H1 (cell line): ENCODE measurements around the gene PLPPR3. TPM values are rescaled to one million over a fixed set of nuclear protein-coding genes. Genes with fewer than 3 reads are reported as not detected.
A peak's percentile ranks its signal among the peaks of the same experiment; 100 is the strongest.

Experiments used
- CTCF ChIA-PET: fragments of 300-600 bp; sonication (Branson Sonifier 250); formaldehyde crosslinking; loops from one replicate; lab custom pipeline; 2021; ENCODE audit not compliant: partially characterized antibody; lab: Charles Lee
- POLR2A ChIA-PET: fragments of 300-600 bp; sonication (Branson Sonifier 250); formaldehyde crosslinking; loops from one replicate; lab custom pipeline; 2021; ENCODE audit warnings: inconsistent platforms; ENCODE audit not compliant: partially characterized antibody; lab: Charles Lee
- DNase-seq, 2 experiments: peaks; one replicate each; pipeline versions ENCODE4 v3.0.0 to v3.0.0-alpha.2; 2010 to 2022; ENCODE audit warnings: low spot score in 2 of 2, low read depth in 1 of 2, mixed read lengths in 1 of 2
- FAIRE-seq: peaks from 2 replicates; lab custom pipeline; 2011; peaks lifted over from hg19 to GRCh38; lab: Jason Lieb, UNC
- H2AFZ ChIP-seq: 2 replicates; pipeline ENCODE4 v1.8.1; 2012; ENCODE audit warnings: low read length, inconsistent platforms
- H2AK5ac ChIP-seq: 2 replicates; pipeline ENCODE4 v1.6.1; 2013; ENCODE audit warnings: low read depth, low read length
- H2BK120ac ChIP-seq: replicated peaks from 2 replicates; pipeline ENCODE3; 2013; ENCODE audit warnings: low read depth, low read length, inconsistent platforms
- H2BK12ac ChIP-seq: 2 replicates; pipeline ENCODE4 v1.6.1; 2013; ENCODE audit warnings: low read depth, low read length
- H2BK15ac ChIP-seq: 2 replicates; pipeline ENCODE4 v1.6.1; 2013; ENCODE audit warnings: low read length
- H2BK20ac ChIP-seq: 2 replicates; pipeline ENCODE4 v1.6.1; 2013; ENCODE audit warnings: low read length
- H2BK5ac ChIP-seq: 2 replicates; pipeline ENCODE4 v1.6.1; 2013; ENCODE audit warnings: low read depth, low read length
- H3K14ac ChIP-seq: 2 replicates; pipeline ENCODE4 v1.6.1; 2013; ENCODE audit warnings: inconsistent platforms; ENCODE audit not compliant: insufficient read length
- H3K18ac ChIP-seq: 2 replicates; pipeline ENCODE4 v1.6.1; 2013; ENCODE audit warnings: low read length; ENCODE audit errors: extremely low read depth
- H3K23ac ChIP-seq: 2 replicates; pipeline ENCODE4 v1.6.1; 2013; ENCODE audit warnings: inconsistent platforms; ENCODE audit not compliant: insufficient read length
- H3K23me2 ChIP-seq: 2 replicates; pipeline ENCODE4 v1.6.1; 2013; ENCODE audit warnings: low read depth, low read length
- H3K27ac ChIP-seq: 2 replicates; pipeline ENCODE4 v1.6.1; 2011; ENCODE audit warnings: low read depth, low read length, inconsistent platforms
- H3K27me3 ChIP-seq, 4 experiments: replicated peaks in 1 of 4; 1 replicate in 1 of 4; 2 replicates in 3 of 4; pipeline versions ENCODE4 v1.6.1 to v1.8.1; 2011 to 2013; ENCODE audit warnings: low read length in 3 of 4, mild to moderate bottlenecking in 3 of 4, inconsistent platforms in 2 of 4, mixed read lengths in 2 of 4, moderate library complexity in 1 of 4; ENCODE audit not compliant: control insufficient read depth in 3 of 4, insufficient read depth in 3 of 4; ENCODE audit errors: extremely low read depth in 1 of 4
- H3K36me3 ChIP-seq, 4 experiments: 2 replicates each; pipeline versions ENCODE4 v1.6.1 to v1.8.1; 2011 to 2013; ENCODE audit warnings: mild to moderate bottlenecking in 4 of 4, low read length in 3 of 4, moderate library complexity in 2 of 4, control low read depth in 1 of 4, inconsistent platforms in 1 of 4; ENCODE audit not compliant: insufficient read depth in 4 of 4, control insufficient read depth in 2 of 4
- H3K4ac ChIP-seq: replicated peaks from 2 replicates; pipeline ENCODE3; 2013; ENCODE audit warnings: low read length, low read depth, mixed read lengths, inconsistent platforms; ENCODE audit not compliant: insufficient read length
- H3K4me1 ChIP-seq, 4 experiments: replicated peaks in 1 of 4; 1 replicate in 1 of 4; 2 replicates in 3 of 4; pipeline versions ENCODE4 v1.6.1 to v1.8.1; 2011 to 2013; ENCODE audit warnings: low read length in 3 of 4, inconsistent platforms in 2 of 4, mixed read lengths in 1 of 4; ENCODE audit not compliant: insufficient read depth in 4 of 4, control insufficient read depth in 3 of 4
- H3K4me2 ChIP-seq, 2 experiments: 2 replicates each; pipeline versions ENCODE4 v1.6.1 to v1.8.1; 2011 to 2013; ENCODE audit warnings: low read depth in 2 of 2, low read length in 2 of 2, control low read depth in 1 of 2, inconsistent platforms in 1 of 2, mild to moderate bottlenecking in 1 of 2; ENCODE audit not compliant: insufficient read depth in 1 of 2
- H3K4me3 ChIP-seq, 4 experiments: fragments of 200-600, 300-600 bp in 1 of 4; sonication (generic), shearing (Covaris generic), sonication (Bioruptor Twin) in 1 of 4; 2 replicates each; pipeline versions ENCODE4 v1.5.1 to v1.8.1; 2011 to 2016; ENCODE audit warnings: low read length in 4 of 4, low read depth in 3 of 4, control low read depth in 2 of 4, inconsistent platforms in 2 of 4, mild to moderate bottlenecking in 2 of 4, mixed read lengths in 1 of 4, moderate library complexity in 1 of 4; ENCODE audit not compliant: insufficient read depth in 2 of 4; ENCODE audit errors: extremely low read depth in 1 of 4
- H3K56ac ChIP-seq: replicated peaks from 2 replicates; pipeline ENCODE3; 2013; ENCODE audit warnings: low read depth, mild to moderate bottlenecking, mixed read lengths, low read length, inconsistent platforms; ENCODE audit not compliant: insufficient read length
- H3K79me1 ChIP-seq: 2 replicates; pipeline ENCODE4 v1.6.1; 2013; ENCODE audit warnings: low read depth, low read length, control low read depth
- H3K79me2 ChIP-seq, 2 experiments: 2 replicates each; pipeline versions ENCODE4 v1.6.1 to v1.8.1; 2012 to 2013; ENCODE audit warnings: low read length in 2 of 2, mild to moderate bottlenecking in 2 of 2, inconsistent platforms in 1 of 2; ENCODE audit not compliant: insufficient read depth in 2 of 2, control insufficient read depth in 1 of 2
- H3K9ac ChIP-seq, 4 experiments: replicated peaks in 1 of 4; 1 replicate in 1 of 4; 2 replicates in 3 of 4; pipeline versions ENCODE4 v1.6.1 to v1.8.1; 2011 to 2013; ENCODE audit warnings: low read depth in 3 of 4, low read length in 3 of 4, control low read depth in 2 of 4, mild to moderate bottlenecking in 2 of 4, moderate library complexity in 2 of 4, inconsistent platforms in 1 of 4; ENCODE audit errors: extremely low read depth in 1 of 4
- H3K9me3 ChIP-seq, 2 experiments: 2 replicates each; pipeline versions ENCODE4 v1.6.1 to v1.8.1; 2012 to 2013; ENCODE audit warnings: mild to moderate bottlenecking in 2 of 2, moderate library complexity in 2 of 2, control low read depth in 1 of 2, inconsistent platforms in 1 of 2, low read depth in 1 of 2, low read length in 1 of 2, mixed read lengths in 1 of 2; ENCODE audit not compliant: insufficient read depth in 2 of 2
- H4K20me1 ChIP-seq, 2 experiments: replicated peaks in 1 of 2; 2 replicates each; pipeline versions ENCODE3 to v1.8.1; 2011 to 2013; ENCODE audit warnings: inconsistent platforms in 2 of 2, low read length in 2 of 2, mild to moderate bottlenecking in 1 of 2; ENCODE audit not compliant: insufficient read depth in 2 of 2, control insufficient read depth in 1 of 2
- H4K5ac ChIP-seq: 2 replicates; pipeline ENCODE4 v1.6.1; 2013; ENCODE audit warnings: low read length, low read depth, mixed read lengths, inconsistent platforms; ENCODE audit not compliant: insufficient read length
- H4K8ac ChIP-seq: 2 replicates; pipeline ENCODE4 v1.8.0; 2013; ENCODE audit warnings: mild to moderate bottlenecking, moderate library complexity, low read length, inconsistent platforms; ENCODE audit not compliant: insufficient read depth; ENCODE audit errors: extremely low read depth
- H4K91ac ChIP-seq: replicated peaks from 2 replicates; pipeline ENCODE3; 2013; ENCODE audit warnings: low read length, mixed read lengths, inconsistent platforms; ENCODE audit not compliant: insufficient read length
- ASH2L ChIP-seq: fragments of 200-600, 300-600 bp; sonication (generic); IDR thresholded peaks from one replicate; pipeline ENCODE4 v1.7.1; 2017; ENCODE audit warnings: low read length
- BCL11A ChIP-seq, 2 experiments: IDR thresholded peaks; one replicate each; pipeline ENCODE4 v1.6.1; 2011; ENCODE audit warnings: low read depth in 2 of 2, low read length in 2 of 2, mild to moderate bottlenecking in 2 of 2
- CEBPB ChIP-seq: IDR thresholded peaks from 2 replicates; pipeline ENCODE4 v1.6.1; 2012; ENCODE audit warnings: low read depth, low read length
- EZH2 ChIP-seq: fragments of 200-600 bp; sonication (generic); IDR thresholded peaks from 2 replicates; pipeline ENCODE4 v1.7.1; 2012; ENCODE audit warnings: low read depth, mild to moderate bottlenecking, moderate library complexity, low read length, inconsistent platforms; ENCODE audit not compliant: severe bottlenecking
- GABPA ChIP-seq: IDR thresholded peaks from 2 replicates; pipeline ENCODE4 v1.6.1; 2011; ENCODE audit warnings: mild to moderate bottlenecking, low read length, moderate library complexity, borderline replicate concordance; ENCODE audit not compliant: insufficient read depth
- MAFK ChIP-seq: IDR thresholded peaks from 2 replicates; pipeline ENCODE4 v1.6.1; 2012; ENCODE audit warnings: low read depth, mild to moderate bottlenecking, improper control_type of control experiment, low read length
- NANOG ChIP-seq: IDR thresholded peaks from 2 replicates; pipeline ENCODE4 v1.6.1; 2011; ENCODE audit warnings: low read length, low read depth, mild to moderate bottlenecking, inconsistent platforms; ENCODE audit not compliant: insufficient read depth, poor library complexity, severe bottlenecking
- NRF1 ChIP-seq: IDR thresholded peaks from 2 replicates; pipeline ENCODE4 v1.6.1; 2011; ENCODE audit warnings: mild to moderate bottlenecking, low read depth, low read length, improper control_type of control experiment
- RAD21 ChIP-seq, 2 experiments: IDR thresholded peaks in 1 of 2; conservative IDR thresholded peaks in 1 of 2; 2 replicates each; pipeline ENCODE4 v1.6.1; 2011; ENCODE audit warnings: low read depth in 2 of 2, low read length in 2 of 2, improper control_type of control experiment in 1 of 2, inconsistent platforms in 1 of 2, mild to moderate bottlenecking in 1 of 2, moderate library complexity in 1 of 2
- SIX5 ChIP-seq: IDR thresholded peaks from 2 replicates; pipeline ENCODE4 v1.6.1; 2011; ENCODE audit warnings: mild to moderate bottlenecking, low read depth, low read length
- SP1 ChIP-seq: IDR thresholded peaks from 2 replicates; pipeline ENCODE4 v1.6.1; 2011; ENCODE audit warnings: low read depth, low read length
- TAF1 ChIP-seq: IDR thresholded peaks from 2 replicates; pipeline ENCODE4 v1.6.1; 2011; ENCODE audit warnings: mild to moderate bottlenecking, low read depth, low read length
- WGBS, 2 experiments: shearing (Covaris generic) in 1 of 2; methylation state at CpG; one replicate each; pipeline versions ENCODE4 v1.1.6 to v1.1.7; 2013 to 2015; ENCODE audit warnings: low lambda C conversion rate in 2 of 2, mixed read lengths in 2 of 2, inconsistent platforms in 1 of 2, low coverage in 1 of 2, missing lambda C conversion rate in 1 of 2; ENCODE audit not compliant: insufficient replicate concordance in 2 of 2, insufficient coverage in 1 of 2, insufficient read length in 1 of 2; ENCODE audit errors: extremely low coverage in 1 of 2, missing lambda C conversion rate in 1 of 2; 5-methylcytosine and 5-hydroxymethylcytosine counted together
- polyA plus RNA-seq, 7 experiments: library from polyadenylated mRNA; depleted of rRNA in 3 of 7; stranded (reverse) in 5 of 7; unstranded in 2 of 7; fragments of >200 nt in 5 of 7; fragments of 200-250 nt in 2 of 7; gene quantifications; 1 replicate in 5 of 7; 2 replicates in 1 of 7; 4 replicates in 1 of 7; pipeline versions ENCODE4 v1.2.1 to v1.2.3, GENCODE V29; 2011 to 2013; ENCODE audit warnings: missing spikeins in 2 of 7, mixed read lengths in 2 of 7
- total RNA-seq: library from RNA; stranded (reverse); fragmentation: NEBNext Ultra II Directional; extraction: Animal tissue kit (Norgen Biotek cat#: 25700); gene quantifications from 2 replicates; pipeline ENCODE4 v1.2.1, GENCODE V29; 2021
- TF ChIP-seq, protein P1 (sequence below): IDR thresholded peaks from 2 replicates; pipeline ENCODE4 v1.6.1; 2012; ENCODE audit warnings: inconsistent platforms

The PLPPR3 gene
- total and polyA plus RNA-seq, 2 of the 8 experiments (the other 6 are each of a cell fraction or from before 2014, with no cell fraction given): 71.7 to 76.4 TPM

DNA sequence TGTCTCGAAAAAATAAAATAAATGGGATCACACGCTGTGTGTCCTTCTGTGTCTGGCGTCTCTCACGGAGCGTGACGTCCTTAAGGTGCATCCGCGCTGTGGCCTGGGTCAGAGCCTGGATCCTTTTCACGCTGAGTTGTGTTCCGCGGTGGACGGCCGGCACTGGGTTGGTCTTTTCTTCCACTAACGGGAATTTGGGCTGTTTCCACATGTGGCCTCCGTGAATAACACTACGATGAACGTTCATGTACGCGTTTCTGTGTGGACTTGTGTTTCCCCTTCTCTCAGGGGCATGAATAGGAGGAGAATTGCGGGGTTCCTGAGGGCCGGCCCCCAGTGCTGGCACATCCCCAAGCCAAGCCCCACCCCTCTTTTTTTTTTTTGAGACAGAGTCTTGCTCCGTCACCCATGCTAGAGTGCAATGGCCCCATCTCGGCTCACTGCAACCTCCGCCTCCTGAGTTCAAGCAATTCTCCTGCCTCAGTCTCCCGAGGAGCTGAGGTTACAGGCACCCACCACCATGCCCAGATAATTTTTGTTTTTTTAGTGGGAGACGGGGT lies 30.7 kb downstream of the PLPPR3 start:
- H4K8ac ChIP-seq: peak overlapping the region; percentile 0; the same call in 1 of the 2 replicates
- ChIA-PET POLR2A (interaction anchor here (0.6 to 6.7 kb wide), 5 partner anchors 8 to 1367 kb away, joined by 3 to 85 read pairs (median 10); partner anchors contain the start of gene PTBP1), CTCF (interaction anchor here (1.1 to 5.2 kb wide), 3 partner anchors 18 to 49 kb away, joined by 3 to 23 read pairs (median 3); no protein-coding TSS in a partner anchor)
- peak overlapping the region; percentile 96 for H2AK5ac ChIP-seq
- H4K5ac ChIP-seq: no peak overlapping the region
- no peaks in the 10 kb centered on the region for H4K20me1 ChIP-seq
- 92% methylated on average over 23 of the region's 26 CpGs; no CpG with 5 or more reads in 1 of the 2 experiments for WGBS, 2 experiments
- H2BK12ac ChIP-seq: peak overlapping the region; percentile 100
- H3K4ac ChIP-seq: no peak overlapping the region
- no peaks in the 10 kb centered on the region for H3K9me3 ChIP-seq
- no peak overlapping the region for H3K4me3 ChIP-seq
- H3K4me1 ChIP-seq: peaks cover 0 to 36% (median 14%) of the 10 kb centered on the region in 4 experiments; a peak in 6 of 7 replicates
- H2BK15ac ChIP-seq: peak overlapping the region; percentile 92; the same call in 1 of the 2 replicates
- no peaks in the 10 kb centered on the region for H3K23me2 ChIP-seq
- peak overlapping the region; percentile 91 for H4K91ac ChIP-seq
- H2BK5ac ChIP-seq: peak overlapping the region; percentile 88; the same call in 1 of the 2 replicates
- no peak overlapping the region for H2BK120ac ChIP-seq
- no peak overlapping the region for H3K14ac ChIP-seq
- DNase-seq (no peak), FAIRE-seq (no peak)
- no peaks in the 10 kb centered on the region; the same call in 1 of the 2 replicates for H3K79me1 ChIP-seq
- H3K23ac ChIP-seq: no peak overlapping the region
- H3K27me3 ChIP-seq: no peaks in the 10 kb centered on the region
- no peak overlapping the region for H2AFZ ChIP-seq
- no peak overlapping the region for H3K56ac ChIP-seq
- no peak overlapping the region for H3K18ac ChIP-seq
- H3K4me2 ChIP-seq: no peak overlapping the region; a peak in 1 of 4 replicates
- no peak overlapping the region for H3K9ac ChIP-seq
- no peak overlapping the region for H3K27ac ChIP-seq
- H3K79me2 ChIP-seq: no peaks in the 10 kb centered on the region
- no peaks in the 10 kb centered on the region for H3K36me3 ChIP-seq
- peak overlapping the region; percentile 90; the same call in 1 of the 2 replicates for H2BK20ac ChIP-seq
- TF ChIP-seq SP1 (no peak), GABPA (no peak), BCL11A (IDR thresholded peaks at IDR 0.05; ENCODE audit: low read depth in 2 of 2, low read length in 2 of 2) (no peak), NANOG (no peak), CEBPB (no peak), EZH2 (no peak), SIX5 (no peak), RAD21 (IDR thresholded peaks at IDR 0.05 in 1 of 2, conservative IDR thresholded peaks at IDR 0.05 in 1 of 2; ENCODE audit: low read depth in 2 of 2, low read length in 2 of 2) (no peak), MAFK (no peak), NRF1 (no peak), ASH2L (no peak), TAF1 (no peak)
- TF ChIP-seq, protein P1, sequence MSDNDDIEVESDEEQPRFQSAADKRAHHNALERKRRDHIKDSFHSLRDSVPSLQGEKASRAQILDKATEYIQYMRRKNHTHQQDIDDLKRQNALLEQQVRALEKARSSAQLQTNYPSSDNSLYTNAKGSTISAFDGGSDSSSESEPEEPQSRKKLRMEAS: no peak
